Spleen (tissue), 11 donors: ENCODE measurements around the gene CNTNAP2. TPM values are rescaled to one million over a fixed set of nuclear protein-coding genes. Genes with fewer than 3 reads are reported as not detected.

Source experiments
- DNase-seq: peaks from one replicate; pipeline ENCODE4 v3.0.0-alpha.2; 2020
- H3K27ac ChIP-seq, 8 donors: fragments of 200-600 bp; sonication (generic) in 7 of 8; 1 replicate in 4 of 8; 2 replicates in 4 of 8; pipeline versions ENCODE4 v1.5.0 to v1.8.0; 2016 to 2021; ENCODE audit warnings: inconsistent platforms in 4 of 8, mild to moderate bottlenecking in 4 of 8, moderate library complexity in 1 of 8
- H3K27me3 ChIP-seq, 7 donors: fragments of 200-600 bp; sonication (generic) in 6 of 7; replicated peaks in 1 of 7; 1 replicate in 4 of 7; 2 replicates in 3 of 7; pipeline versions ENCODE4 v1.5.0 to v1.8.0; 2016 to 2021; ENCODE audit warnings: inconsistent platforms in 3 of 7, mild to moderate bottlenecking in 1 of 7
- H3K36me3 ChIP-seq, 6 donors: fragments of 200-600 bp; sonication (generic) in 5 of 6; 1 replicate in 4 of 6; 2 replicates in 2 of 6; pipeline versions ENCODE4 v1.5.0 to v1.8.0; 2016 to 2021; ENCODE audit warnings: inconsistent platforms in 2 of 6
- H3K4me1 ChIP-seq, 6 donors: fragments of 200-600 bp; sonication (generic) in 5 of 6; 1 replicate in 3 of 6; 2 replicates in 3 of 6; pipeline versions ENCODE4 v1.5.0 to v1.8.0; 2016 to 2021; ENCODE audit warnings: inconsistent platforms in 3 of 6
- H3K4me3 ChIP-seq, 8 donors: fragments of 200-600 bp; sonication (generic) in 7 of 8; 1 replicate in 4 of 8; 2 replicates in 4 of 8; pipeline versions ENCODE4 v1.5.0 to v1.8.0; 2016 to 2021; ENCODE audit warnings: inconsistent platforms in 4 of 8, mild to moderate bottlenecking in 4 of 8, moderate library complexity in 2 of 8
- H3K9me3 ChIP-seq, 8 donors: fragments of 200-600 bp; sonication (generic) in 7 of 8; 1 replicate in 4 of 8; 2 replicates in 4 of 8; pipeline versions ENCODE4 v1.5.0 to v1.8.0; 2016 to 2021; ENCODE audit warnings: inconsistent platforms in 4 of 8
- CTCF ChIP-seq, 11 experiments: fragments of 200-600 bp in 7 of 11; fragments of 450-650 bp in 4 of 11; sonication (generic) in 4 of 11; IDR thresholded peaks in 8 of 11; conservative IDR thresholded peaks in 3 of 11; 1 replicate in 7 of 11; 2 replicates in 4 of 11; pipeline versions ENCODE4 v1.4.0 to v1.8.0; 2016 to 2021; ENCODE audit warnings: antibody characterized with exemption in 11 of 11, inconsistent platforms in 4 of 11, mild to moderate bottlenecking in 1 of 11
- POLR2A ChIP-seq, 3 donors: fragments of 450-650 bp; IDR thresholded peaks; one replicate each; pipeline ENCODE4 v1.5.1; 2017; ENCODE audit warnings: antibody characterized with exemption in 3 of 3, mild to moderate bottlenecking in 1 of 3
- POLR2AphosphoS5 ChIP-seq, 3 donors: sonication (generic); formaldehyde crosslinking; IDR thresholded peaks; one replicate each; pipeline ENCODE4 v1.5.1; 2017; ENCODE audit warnings: antibody characterized with exemption in 3 of 3
- WGBS, 5 donors: extraction: QIAGEN DNeasy Blood & Tissue Kit in 3 of 5; methylation state at CpG; one replicate each; pipeline versions ENCODE4 v1.1.5 to v1.1.7; 2013 to 2018; 5-methylcytosine and 5-hydroxymethylcytosine counted together
- intact Hi-C: fragments of 100-400 bp; cut with DNase I; formaldehyde crosslinking; loops from one replicate; pipeline ENCODE4 v1.15.0; 2023; ENCODE audit warnings: low total_unique reads
- polyA plus RNA-seq, 3 donors: library from polyadenylated mRNA; stranded (reverse); fragments of 200-250 nt; gene quantifications; one replicate each; pipeline ENCODE4 v1.2.1, GENCODE V29; 2013
- total RNA-seq, 7 donors: library from RNA; depleted of rRNA in 3 of 7; stranded (reverse); fragments of >200 nt in 3 of 7; fragmentation: NEBNext Ultra II Directional in 4 of 7; extraction: Animal tissue kit (Norgen Biotek cat#: 25700) in 4 of 7; gene quantifications; one replicate each; pipeline versions ENCODE4 v1.1.0 to v1.2.1, GENCODE V29; 2016 to 2021
- donor health status: healthy with polysubstance abuse.
- donor health status: DM: no; HTN: no; CAD: no; lungs with moderate emphysema.
- donor health status: DM: no; HTN: no; CAD: no.
- donor health status: Bipolar disorder and iron deficiency.
- donor health status: healthy.
- donor health status: DM: no; HTN: no; CAD: no.
- donor health status: DM: yes; HTN: yes; CAD: no.

Gene CNTNAP2
- total and polyA plus RNA-seq, 10 donors: 0.13 to 2.0 (median 0.82) TPM

DNA sequence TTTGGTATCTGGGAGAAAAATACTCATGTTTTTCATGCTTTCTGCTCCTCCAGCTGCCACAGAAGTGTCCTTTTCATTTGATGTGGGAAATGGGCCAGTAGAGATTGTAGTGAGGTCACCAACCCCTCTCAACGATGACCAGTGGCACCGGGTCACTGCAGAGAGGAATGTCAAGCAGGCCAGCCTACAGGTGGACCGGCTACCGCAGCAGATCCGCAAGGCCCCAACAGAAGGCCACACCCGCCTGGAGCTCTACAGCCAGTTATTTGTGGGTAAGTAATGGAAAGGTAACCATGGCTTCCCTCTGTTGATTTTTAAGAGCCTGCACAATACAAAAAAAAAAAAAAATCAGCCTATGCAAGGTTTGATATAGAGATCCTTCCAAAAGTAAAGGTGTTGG, 2030.8 kb downstream of the CNTNAP2 start:
- Histone ChIP-seq H3K27ac (no peak overlapping the region), H3K36me3 (no peaks in the 10 kb centered on the region), H3K4me3 (no peak overlapping the region), H3K9me3 (peaks cover 0 to 14% (median 0%) of the 10 kb centered on the region in 8 donors), H3K4me1 (no peaks in the 10 kb centered on the region), H3K27me3 (peaks cover 0 to 10% (median 0%) of the 10 kb centered on the region in 7 donors)
- intact Hi-C loops: no loop called here
- DNase-seq: no peak
- TF ChIP-seq CTCF (IDR thresholded peaks at IDR 0.05 in 8 of 11, conservative IDR thresholded peaks at IDR 0.05 in 3 of 11): no peak
- TF ChIP-seq POLR2AphosphoS5 (IDR thresholded peaks at IDR 0.05): no peak
- no peak for TF ChIP-seq POLR2A (IDR thresholded peaks at IDR 0.05)
- WGBS, 5 donors: 70 to 89% (median 80%) methylated on average over 6 of the region's 6 CpGs

- Histone ChIP-seq H3K4me1 (peaks cover 0 to 4% (median 0%) of the 10 kb centered on the region in 6 donors), H3K9me3 (peaks cover 0 to 15% (median 0%) of the 10 kb centered on the region in 8 donors), H3K4me3 (no peak overlapping the region), H3K36me3 (no peaks in the 10 kb centered on the region), H3K27me3 (peaks cover 0 to 10% (median 0%) of the 10 kb centered on the region in 7 donors), H3K27ac (no peak overlapping the region)
- no peak for DNase-seq
- intact Hi-C loops: no loop called here
- TF ChIP-seq POLR2A (IDR thresholded peaks at IDR 0.05) (no peak), CTCF (IDR thresholded peaks at IDR 0.05 in 8 of 11, conservative IDR thresholded peaks at IDR 0.05 in 3 of 11) (no peak), POLR2AphosphoS5 (IDR thresholded peaks at IDR 0.05) (no peak)
- WGBS, 5 donors: 89 to 96% (median 91%) methylated on average over 3 of the region's 3 CpGs
These were observed 2031.9 kb downstream of the CNTNAP2 start for GRCh38 chr7:148148456-148148855.

DNA sequence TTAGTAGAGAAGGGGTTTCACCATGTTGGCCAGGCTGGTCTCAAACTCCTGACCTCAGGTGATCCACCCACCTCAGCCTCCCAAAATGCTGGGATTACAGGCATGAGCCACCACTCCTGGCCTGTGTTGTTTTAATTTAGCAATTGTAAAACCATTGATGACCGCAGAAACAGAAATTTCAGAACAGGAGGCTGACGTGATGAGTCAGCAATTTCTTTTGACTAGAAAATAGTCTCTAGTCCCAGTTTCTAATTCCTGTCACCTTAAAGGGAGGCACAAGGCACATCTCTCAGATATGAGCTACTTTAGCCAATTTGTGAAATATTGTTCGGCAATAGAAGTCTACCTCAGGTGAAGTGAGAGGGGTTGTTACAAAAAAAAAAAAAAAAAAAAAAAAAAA, 2033.1 kb downstream of the CNTNAP2 start:
- Histone ChIP-seq H3K4me3 (no peak overlapping the region), H3K36me3 (no peaks in the 10 kb centered on the region), H3K4me1 (peaks cover 0 to 10% (median 5%) of the 10 kb centered on the region in 6 donors), H3K9me3 (peaks cover 0 to 10% (median 0%) of the 10 kb centered on the region in 8 donors), H3K27me3 (no peaks in the 10 kb centered on the region), H3K27ac (no peak overlapping the region)
- TF ChIP-seq POLR2A (IDR thresholded peaks at IDR 0.05) (no peak), CTCF (IDR thresholded peaks at IDR 0.05 in 8 of 11, conservative IDR thresholded peaks at IDR 0.05 in 3 of 11) (no peak), POLR2AphosphoS5 (IDR thresholded peaks at IDR 0.05) (no peak)
- no peak for DNase-seq
- WGBS, 5 donors: 79 to 96% (median 93%) methylated on average over 3 of the region's 3 CpGs
- intact Hi-C loops: no loop called here

GRCh38 chr7:148151778-148152177, 2035.2 kb downstream of the CNTNAP2 start:
- no peak for TF ChIP-seq POLR2AphosphoS5 (IDR thresholded peaks at IDR 0.05)
- no peak for TF ChIP-seq POLR2A (IDR thresholded peaks at IDR 0.05)
- no peak for TF ChIP-seq CTCF (IDR thresholded peaks at IDR 0.05 in 8 of 11, conservative IDR thresholded peaks at IDR 0.05 in 3 of 11)
- no peak overlapping the region for H3K27ac ChIP-seq
- H3K9me3 ChIP-seq: peaks cover 0 to 10% (median 0%) of the 10 kb centered on the region in 8 donors
- intact Hi-C loops: no loop called here
- no peaks in the 10 kb centered on the region for H3K27me3 ChIP-seq
- H3K4me3 ChIP-seq: no peak overlapping the region
- H3K4me1 ChIP-seq: peaks cover 0 to 10% (median 5%) of the 10 kb centered on the region in 6 donors
- H3K36me3 ChIP-seq: no peaks in the 10 kb centered on the region
- DNase-seq: no peak
- WGBS, 5 donors: 84 to 95% (median 89%) methylated on average over 2 of the region's 2 CpGs
